ENCODE results near the gene CDH1.

CDH1 gene

GRCh38 chr16:68718590-68718989 lies 18.5 kb upstream of the CDH1 start:
- Mint-ChIP-seq H3K36me3 (no peaks in the 10 kb centered on the region), H3K9me3 (no peaks in the 10 kb centered on the region), H3K4me3 (no peak overlapping the region), H3K27ac (no peak overlapping the region), H3K4me1 (no peaks in the 10 kb centered on the region)
- no peak for ATAC-seq
- no peak for DNase-seq (ENCODE audit: low spot score in 2 of 2)

GRCh38 chr16:68719993-68720489 lies 17.1 kb upstream of the CDH1 start:
- DNase-seq (ENCODE audit: low spot score in 2 of 2) (no peak), ATAC-seq (peak; percentile 93)
- Mint-ChIP-seq H3K27ac (no peak overlapping the region), H3K9me3 (no peaks in the 10 kb centered on the region), H3K4me1 (no peaks in the 10 kb centered on the region), H3K36me3 (no peaks in the 10 kb centered on the region), H3K4me3 (no peak overlapping the region)

GRCh38 chr16:68722119-68723024 lies 14.7 kb upstream of the CDH1 start:
- no peaks in the 10 kb centered on the region for H3K9me3 Mint-ChIP-seq
- no peak for DNase-seq (ENCODE audit: low spot score in 2 of 2)
- no peak for ATAC-seq
- H3K27ac Mint-ChIP-seq = no peak overlapping the region
- H3K4me3 Mint-ChIP-seq = no peak overlapping the region
- H3K4me1 Mint-ChIP-seq = no peaks in the 10 kb centered on the region
- no peaks in the 10 kb centered on the region for H3K36me3 Mint-ChIP-seq

- Mint-ChIP-seq H3K9me3 (no peaks in the 10 kb centered on the region), H3K27ac (no peak overlapping the region), H3K4me1 (no peaks in the 10 kb centered on the region), H3K36me3 (no peaks in the 10 kb centered on the region), H3K4me3 (no peak overlapping the region)
- DNase-seq (ENCODE audit: low spot score in 2 of 2) = no peak
- no peak for ATAC-seq
These were observed 12.3 kb upstream of the CDH1 start for GRCh38 chr16:68724797-68725196.

- Mint-ChIP-seq H3K27ac (no peak overlapping the region), H3K36me3 (no peaks in the 10 kb centered on the region), H3K4me3 (no peak overlapping the region), H3K9me3 (no peaks in the 10 kb centered on the region), H3K4me1 (no peaks in the 10 kb centered on the region)
- ATAC-seq (no peak), DNase-seq (ENCODE audit: low spot score in 2 of 2) (no peak)
These were observed 8.6 kb upstream of the CDH1 start for GRCh38 chr16:68728523-68728922.

- H3K27ac Mint-ChIP-seq = no peak overlapping the region
- no peak for ATAC-seq
- DNase-seq (ENCODE audit: low spot score in 2 of 2) = no peak
- H3K9me3 Mint-ChIP-seq = no peaks in the 10 kb centered on the region
- peaks cover 1% of the 10 kb centered on the region for H3K4me1 Mint-ChIP-seq
- H3K36me3 Mint-ChIP-seq = no peaks in the 10 kb centered on the region
- H3K4me3 Mint-ChIP-seq = no peak overlapping the region
These were observed 5.5 kb upstream of the CDH1 start for GRCh38 chr16:68731637-68732036.

GRCh38 chr16:68732042-68732680 lies 4.9 kb upstream of the CDH1 start:
- no peaks in the 10 kb centered on the region for H3K9me3 Mint-ChIP-seq
- no peak for ATAC-seq
- no peak overlapping the region for H3K27ac Mint-ChIP-seq
- H3K4me3 Mint-ChIP-seq = no peak overlapping the region
- DNase-seq (ENCODE audit: low spot score in 2 of 2) = no peak
- peaks cover 5% of the 10 kb centered on the region for H3K4me1 Mint-ChIP-seq
- H3K36me3 Mint-ChIP-seq = no peaks in the 10 kb centered on the region

- Mint-ChIP-seq H3K4me1 (peaks cover 10% of the 10 kb centered on the region), H3K36me3 (no peaks in the 10 kb centered on the region), H3K27ac (no peak overlapping the region), H3K4me3 (no peak overlapping the region), H3K9me3 (no peaks in the 10 kb centered on the region)
- DNase-seq (ENCODE audit: low spot score in 2 of 2) = no peak
- ATAC-seq = no peak
These were observed 4.2 kb upstream of the CDH1 start for GRCh38 chr16:68732741-68733399.

GRCh38 chr16:68733570-68733969 lies 3.5 kb upstream of the CDH1 start:
- peaks cover 12% of the 10 kb centered on the region for H3K4me1 Mint-ChIP-seq
- H3K27ac Mint-ChIP-seq = no peak overlapping the region
- ATAC-seq = no peak
- DNase-seq (ENCODE audit: low spot score in 2 of 2) = no peak
- H3K4me3 Mint-ChIP-seq = no peak overlapping the region
- no peaks in the 10 kb centered on the region for H3K9me3 Mint-ChIP-seq
- H3K36me3 Mint-ChIP-seq = no peaks in the 10 kb centered on the region

- no peak overlapping the region for H3K27ac Mint-ChIP-seq
- no peaks in the 10 kb centered on the region for H3K36me3 Mint-ChIP-seq
- peaks cover 12% of the 10 kb centered on the region for H3K4me1 Mint-ChIP-seq
- no peak overlapping the region for H3K4me3 Mint-ChIP-seq
- no peaks in the 10 kb centered on the region for H3K9me3 Mint-ChIP-seq
- ATAC-seq (no peak), DNase-seq (ENCODE audit: low spot score in 2 of 2) (no peak)
These were observed 2.3 kb upstream of the CDH1 start for GRCh38 chr16:68734782-68735181.

GRCh38 chr16:68736561-68736960 lies 531 bp upstream of the CDH1 start:
- Mint-ChIP-seq H3K36me3 (no peaks in the 10 kb centered on the region), H3K4me3 (peak overlapping the region; percentile 40), H3K9me3 (no peaks in the 10 kb centered on the region), H3K4me1 (peaks cover 12% of the 10 kb centered on the region), H3K27ac (no peak overlapping the region)
- no peak for DNase-seq (ENCODE audit: low spot score in 2 of 2)
- no peak for ATAC-seq

- H3K4me3 Mint-ChIP-seq = peak overlapping the region; percentile 40
These were observed 888 bp downstream of the CDH1 start for GRCh38 chr16:68737730-68738629.

GRCh38 chr16:68739964-68740627 lies 3.0 kb downstream of the CDH1 start:
- DNase-seq (ENCODE audit: low spot score in 2 of 2) (no peak), ATAC-seq (no peak)
- Mint-ChIP-seq H3K27ac (no peak overlapping the region), H3K4me3 (no peak overlapping the region), H3K36me3 (no peaks in the 10 kb centered on the region), H3K4me1 (peaks cover 12% of the 10 kb centered on the region), H3K9me3 (no peaks in the 10 kb centered on the region)

More at GRCh38 chr16:68737730-68738629, 888 bp downstream of the CDH1 start:
- no peaks in the 10 kb centered on the region for H3K9me3 Mint-ChIP-seq
- H3K27ac Mint-ChIP-seq = no peak overlapping the region
- DNase-seq (ENCODE audit: low spot score in 2 of 2) (no peak), ATAC-seq (no peak)
- no peaks in the 10 kb centered on the region for H3K36me3 Mint-ChIP-seq
- peaks cover 12% of the 10 kb centered on the region for H3K4me1 Mint-ChIP-seq

GRCh38 chr16:68740628-68741346 lies 3.7 kb downstream of the CDH1 start:
- Mint-ChIP-seq H3K4me1 (peaks cover 12% of the 10 kb centered on the region), H3K27ac (no peak overlapping the region), H3K36me3 (no peaks in the 10 kb centered on the region), H3K4me3 (no peak overlapping the region), H3K9me3 (no peaks in the 10 kb centered on the region)
- ATAC-seq = no peak
- no peak for DNase-seq (ENCODE audit: low spot score in 2 of 2)

Measured in stimulated activated effector memory CD8-positive, alpha-beta T cell treated with anti-CD3 and anti-CD28 coated beads, Interleukin-12 subunit alpha, Interleukin-12 subunit beta, amount 100 ng/mL, for 72 hours (primary cell).